ENCODE measurements around the gene LPA. TPM values are rescaled to one million over a fixed set of nuclear protein-coding genes. Genes with fewer than 3 reads are reported as not detected.

The LPA gene
- total and polyA plus RNA-seq, 2 of the 13 experiments (the other 11 are each of a cell fraction or from before 2014, with no cell fraction given): not detected

- no peak for TF ChIP-seq REST (IDR thresholded peaks at IDR 0.05; ENCODE audit: borderline replicate concordance in 1 of 2, low read depth in 1 of 2, low read length in 2 of 2)
- peak; percentile 24 for TF ChIP-seq XRCC5 (optimal IDR thresholded peaks at IDR 0.05; ENCODE audit: low read length)
- no peak for TF ChIP-seq DDIT3 (CRISPR knock-in tag; IDR thresholded peaks at IDR 0.05)
- no peak for TF ChIP-seq PCBP1 (IDR thresholded peaks at IDR 0.05; ENCODE audit: borderline replicate concordance, low read depth, low read length)
- 0 out of 2 replicates have a peak, but pooled peaks have one; percentile 39 for TF ChIP-seq ZSCAN25 (CRISPR knock-in tag; IDR thresholded peaks at IDR 0.05)
- TF ChIP-seq ZNF205 (CRISPR knock-in tag; IDR thresholded peaks at IDR 0.05): no peak
Measured at GRCh38 chr6:160679402-160679769, 15.3 kb upstream of the LPA start (continued).

GRCh38 chr6:160678744-160679401, 14.8 kb upstream of the LPA start:
- Histone ChIP-seq H3K36me3 (replicated peaks in 1 of 2; ENCODE audit: control insufficient read depth in 1 of 2, insufficient read depth in 2 of 2, low read length in 2 of 2) (no peaks in the 10 kb centered on the region), H4K20me1 (ENCODE audit: insufficient read depth, low read length) (no peaks in the 10 kb centered on the region), H3K79me2 (ENCODE audit: insufficient read depth, low read length) (no peaks in the 10 kb centered on the region), H3K4me2 (ENCODE audit: low read depth, low read length) (peak overlapping the region; percentile 46), H3K27me3 (ENCODE audit: control insufficient read depth in 1 of 2, insufficient read depth in 2 of 2, low read length in 2 of 2) (peaks cover 2 to 8% of the 10 kb centered on the region in 2 experiments; a peak in 1 of 5 replicates), H3K9me3 (ENCODE audit: low read length) (no peaks in the 10 kb centered on the region), H3K27ac (ENCODE audit: extremely low read length, insufficient read depth, low read length) (no peak overlapping the region), H3K4me3 (replicated peaks in 1 of 3; ENCODE audit: insufficient read depth in 1 of 3, low read depth in 2 of 3, low read length in 3 of 3) (peak overlapping the region in 1 of 3 experiments; percentile 53; a peak in 1 of 6 replicates), H2AFZ (ENCODE audit: low read length) (no peak overlapping the region), H3K4me1 (ENCODE audit: insufficient read depth, low read length) (no peaks in the 10 kb centered on the region), H3K9ac (ENCODE audit: insufficient read depth, low read depth, low read length) (no peak overlapping the region)
- DNase-seq (ENCODE audit: low spot score) (no peak), ATAC-seq (peak; percentile 87), FAIRE-seq (no peak)
- intact Hi-C loops (cut with micrococcal nuclease; ENCODE audit: unreplicated experiment): no loop called here
- BruUV-seq (replicated peaks): no TSS peak
- in situ Hi-C loops (cut with HindIII; ENCODE audit: extremely low pct_ligation_motif_present, low pct_unique_long_range_greater_than_20kb): no loop called here
- 44% methylated on average over 36 of the region's 42 CpGs for WGBS (ENCODE audit: low lambda C conversion rate)
- ChIA-PET POLR2A (no interaction called here), CTCF (ENCODE audit: low intra/inter-chr PET ratio, low total read pairs) (no interaction called here)
- TF ChIP-seq ZNF44 (CRISPR knock-in tag; IDR thresholded peaks at IDR 0.05) (no peak), RERE (CRISPR knock-in tag; IDR thresholded peaks at IDR 0.05; ENCODE audit: low read depth) (no peak), ZBTB33 (CRISPR knock-in tag; IDR thresholded peaks at IDR 0.05) (no peak), ZNF350 (CRISPR knock-in tag; IDR thresholded peaks at IDR 0.05; ENCODE audit: borderline replicate concordance, low read depth) (0 out of 2 replicates have a peak, but pooled peaks have one; percentile 33), BHLHE40 (IDR thresholded peaks at IDR 0.05; ENCODE audit: low read length) (no peak)
